Liver (tissue), 9 donors: ENCODE results near the gene RAD51B. TPM values are rescaled to one million over a fixed set of nuclear protein-coding genes. Genes with fewer than 3 reads are reported as not detected.

ENCODE experiments used
- DNase-seq: peaks from one replicate; pipeline ENCODE4 v3.0.0-alpha.2; 2017; ENCODE audit warnings: low spot score
- H3K27ac ChIP-seq, 2 donors: one replicate each; pipeline ENCODE4 v1.7.0; 2013; ENCODE audit warnings: inconsistent platforms in 2 of 2, low read length in 2 of 2, control low read depth in 1 of 2, low read depth in 1 of 2, mild to moderate bottlenecking in 1 of 2
- H3K27me3 ChIP-seq, 4 donors: one replicate each; pipeline versions ENCODE4 v1.6.1 to v1.7.0; 2013; ENCODE audit warnings: low read length in 3 of 4, inconsistent platforms in 1 of 4, mild to moderate bottlenecking in 1 of 4, moderate library complexity in 1 of 4; ENCODE audit not compliant: control insufficient read depth in 4 of 4, insufficient read depth in 4 of 4
- H3K36me3 ChIP-seq, 4 donors: one replicate each; pipeline versions ENCODE4 v1.6.1 to v1.7.0; 2013; ENCODE audit warnings: low read length in 3 of 4, mild to moderate bottlenecking in 3 of 4, low read depth in 1 of 4, moderate library complexity in 1 of 4; ENCODE audit not compliant: control insufficient read depth in 4 of 4, insufficient read depth in 3 of 4
- H3K4me1 ChIP-seq, 4 donors: one replicate each; pipeline versions ENCODE4 v1.6.1 to v1.7.0; 2013; ENCODE audit warnings: low read length in 3 of 4, mild to moderate bottlenecking in 3 of 4, moderate library complexity in 1 of 4; ENCODE audit not compliant: control insufficient read depth in 4 of 4, insufficient read depth in 4 of 4
- H3K4me3 ChIP-seq, 3 donors: one replicate each; pipeline versions ENCODE4 v1.6.1 to v1.7.0; 2013; ENCODE audit warnings: low read length in 3 of 3, control low read depth in 1 of 3, low read depth in 1 of 3, mild to moderate bottlenecking in 1 of 3
- H3K9ac ChIP-seq, 2 donors: one replicate each; pipeline ENCODE4 v1.7.0; 2013; ENCODE audit warnings: low read length in 2 of 2, mild to moderate bottlenecking in 2 of 2, moderate library complexity in 2 of 2, control low read depth in 1 of 2, low read depth in 1 of 2
- H3K9me3 ChIP-seq, 4 donors: one replicate each; pipeline versions ENCODE4 v1.6.1 to v1.7.0; 2013; ENCODE audit warnings: low read length in 3 of 4; ENCODE audit not compliant: control insufficient read depth in 4 of 4
- CTCF ChIP-seq: fragments of 150-350 bp; IDR thresholded peaks from 2 replicates; pipeline ENCODE4 v1.5.1; 2017; ENCODE audit warnings: improper control_type of control experiment, low read depth, low read length; ENCODE audit not compliant: missing input control
- EGR1 ChIP-seq, 2 donors: IDR thresholded peaks; 2 replicates each; pipeline ENCODE4 v1.6.1; 2016 to 2018; ENCODE audit warnings: antibody characterized with exemption in 2 of 2, low read depth in 2 of 2
- FOXA1 ChIP-seq: IDR thresholded peaks from 2 replicates; pipeline ENCODE4 v1.6.1; 2016; ENCODE audit warnings: antibody characterized with exemption
- FOXA2 ChIP-seq: IDR thresholded peaks from 2 replicates; pipeline ENCODE4 v1.6.1; 2016; ENCODE audit warnings: antibody characterized with exemption
- JUND ChIP-seq, 2 donors: IDR thresholded peaks; 2 replicates each; pipeline ENCODE4 v1.6.1; 2016; ENCODE audit warnings: antibody characterized with exemption in 2 of 2
- MAX ChIP-seq: IDR thresholded peaks from 2 replicates; pipeline ENCODE4 v1.6.1; 2016; ENCODE audit warnings: antibody characterized with exemption
- RAD21 ChIP-seq, 2 donors: IDR thresholded peaks; 2 replicates each; pipeline ENCODE4 v1.6.1; 2016; ENCODE audit warnings: antibody characterized with exemption in 2 of 2, mild to moderate bottlenecking in 2 of 2
- REST ChIP-seq: IDR thresholded peaks from 2 replicates; pipeline ENCODE4 v1.6.1; 2016; ENCODE audit warnings: antibody characterized with exemption, mild to moderate bottlenecking
- RXRA ChIP-seq, 2 donors: IDR thresholded peaks; 2 replicates each; pipeline ENCODE4 v1.6.1; 2017 to 2018; ENCODE audit warnings: antibody characterized with exemption in 2 of 2, mild to moderate bottlenecking in 1 of 2
- SP1 ChIP-seq: IDR thresholded peaks from 2 replicates; pipeline ENCODE4 v1.6.1; 2018; ENCODE audit warnings: antibody characterized with exemption, mild to moderate bottlenecking
- YY1 ChIP-seq: IDR thresholded peaks from 2 replicates; pipeline ENCODE4 v1.6.1; 2016; ENCODE audit warnings: antibody characterized with exemption, mild to moderate bottlenecking
- WGBS: extraction: QIAGEN DNeasy Blood & Tissue Kit; methylation state at CpG from one replicate; pipeline ENCODE4 v1.1.7; 2013; 5-methylcytosine and 5-hydroxymethylcytosine counted together
- polyA plus RNA-seq, 2 donors: library from polyadenylated mRNA; stranded (reverse) in 1 of 2; unstranded in 1 of 2; fragments of 200-250 nt in 1 of 2; fragments of >200 nt in 1 of 2; fragmentation: Nextera tagmentation in 1 of 2; extraction: Ambion mirVana in 1 of 2; gene quantifications; one replicate each; pipeline versions ENCODE4 v1.2.1 to v1.2.3, GENCODE V29; 2013 to 2015
- total RNA-seq, 2 donors: library from RNA; depleted of rRNA; stranded (reverse); fragments of >200 nt; gene quantifications; one replicate each; pipeline ENCODE4 v1.2.3, GENCODE V29; 2014
- donor health status: healthy.
- donor health status: healthy.
- donor health status: healthy.
- donor health status: healthy.
- donor health status: healthy.

Gene RAD51B
- total and polyA plus RNA-seq, 4 donors, result 0.81 to 12.9 (median 2.4) TPM

DNA sequence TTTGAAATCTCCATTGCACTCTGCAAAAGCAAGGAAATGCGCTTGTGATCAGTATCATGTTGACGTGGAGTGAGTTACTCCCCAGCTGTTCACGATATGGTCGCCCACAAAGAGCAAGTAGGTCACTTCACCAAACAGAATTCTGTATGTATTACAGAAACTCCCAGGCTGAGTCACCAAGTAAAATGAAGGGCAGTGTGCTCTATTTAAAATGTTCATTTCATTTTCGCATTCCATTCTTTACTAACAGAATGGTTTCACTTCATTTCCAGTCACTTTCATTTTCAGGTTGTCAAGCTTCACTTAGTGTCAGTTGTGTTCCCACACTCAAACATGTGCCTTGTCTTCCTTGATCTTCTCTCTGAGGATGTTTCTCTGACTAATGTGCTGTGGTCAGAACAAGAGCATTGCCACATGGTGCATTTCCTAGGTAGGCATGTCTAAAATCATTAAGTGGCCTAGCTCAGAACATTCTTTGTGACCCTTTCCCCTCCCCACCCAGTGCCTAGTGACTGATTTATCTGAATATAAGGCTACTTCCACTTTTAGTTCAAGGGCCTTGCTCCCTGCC is 391.2 kb downstream of the RAD51B start:
- Histone ChIP-seq H3K4me3 (peak overlapping the region; percentile 1 to 39 (median 7)), H3K36me3 (no peaks in the 10 kb centered on the region), H3K27me3 (no peaks in the 10 kb centered on the region), H3K9ac (peak overlapping the region in 1 of 2 donors; percentile 45), H3K9me3 (no peaks in the 10 kb centered on the region), H3K27ac (peak overlapping the region; percentile 76 to 79), H3K4me1 (peaks cover 2 to 28% (median 9%) of the 10 kb centered on the region in 4 donors)
- TF ChIP-seq EGR1 (IDR thresholded peaks at IDR 0.05; ENCODE audit: low read depth in 2 of 2) (no peak), CTCF (no peak), RAD21 (IDR thresholded peaks at IDR 0.05) (no peak), RXRA (IDR thresholded peaks at IDR 0.05) (peak in 1 of 2 donors; percentile 21), REST (no peak), FOXA1 (no peak), YY1 (peak; percentile 80), MAX (peak; percentile 54), SP1 (peak; percentile 20), JUND (IDR thresholded peaks at IDR 0.05) (peak in 1 of 2 donors; percentile 55)
- WGBS, result 17% methylated on average over 5 of the region's 5 CpGs
- DNase-seq, result no peak

GRCh38 chr14:68211421-68211820 is 391.8 kb downstream of the RAD51B start:
- Histone ChIP-seq H3K27ac (peak overlapping the region; percentile 76 to 79), H3K36me3 (no peaks in the 10 kb centered on the region), H3K4me1 (peaks cover 2 to 28% (median 9%) of the 10 kb centered on the region in 4 donors), H3K27me3 (no peaks in the 10 kb centered on the region), H3K9me3 (no peaks in the 10 kb centered on the region), H3K4me3 (no peak overlapping the region), H3K9ac (no peak overlapping the region)
- no peak for DNase-seq
- WGBS, result 96% methylated on average over 2 of the region's 2 CpGs
- TF ChIP-seq FOXA2, result no peak
- TF ChIP-seq CTCF, result no peak
- TF ChIP-seq EGR1 (IDR thresholded peaks at IDR 0.05; ENCODE audit: low read depth in 2 of 2), result no peak
